HG02870 (cell line): ENCODE results near the gene ZNF519.
A peak's percentile ranks its signal among the peaks of the same experiment; 100 is the strongest.
"Not testable (repeated sequence)": the region's sequence is repeated elsewhere in the genome, so short reads cannot be mapped to it uniquely, and the experiment has no call there.

Source experiments
- ATAC-seq: cut with Tn5 transposase; IDR thresholded peaks from one replicate; pipeline ENCODE4 v1.9.1; 2021; ENCODE audit warnings: mild to moderate bottlenecking, moderate library complexity; ENCODE audit not compliant: unreplicated experiment

ZNF519 gene

GRCh38 chr18:14132271-14132700 is at the start of gene ZNF519:
ZNF519 (minus strand) TSS chr18:14132435; CDS start chr18:14132277, 158 bp downstream.
- peak; percentile 100 for ATAC-seq

GRCh38 chr18:14179306-14179705 is 47.1 kb upstream of the ZNF519 start:
- ATAC-seq: no peak

GRCh38 chr18:14178321-14179196 is 46.3 kb upstream of the ZNF519 start:
- peak; percentile 94 for ATAC-seq

- ATAC-seq: not testable (repeated sequence)
These were observed 45.5 kb upstream of the ZNF519 start for GRCh38 chr18:14177540-14178320.

GRCh38 chr18:14175404-14175803 is 43.2 kb upstream of the ZNF519 start:
- not testable (repeated sequence) for ATAC-seq

GRCh38 chr18:14174706-14175085 is 42.5 kb upstream of the ZNF519 start:
- ATAC-seq: no peak

GRCh38 chr18:14174002-14174705 is 41.9 kb upstream of the ZNF519 start:
- ATAC-seq: not testable (repeated sequence)

GRCh38 chr18:14173116-14173951 is 41.1 kb upstream of the ZNF519 start:
- ATAC-seq: not testable (repeated sequence)

- ATAC-seq: not testable (repeated sequence)
These were observed 40.2 kb upstream of the ZNF519 start for GRCh38 chr18:14172142-14173115.

- not testable (repeated sequence) for ATAC-seq
These were observed 39.3 kb upstream of the ZNF519 start for GRCh38 chr18:14171301-14172141.

GRCh38 chr18:14170367-14171036 is 38.3 kb upstream of the ZNF519 start:
- ATAC-seq: not testable (repeated sequence)

GRCh38 chr18:14162915-14163314 is 30.7 kb upstream of the ZNF519 start:
- not testable (repeated sequence) for ATAC-seq

GRCh38 chr18:14151564-14152113 is 19.4 kb upstream of the ZNF519 start:
- not testable (repeated sequence) for ATAC-seq

- ATAC-seq: not testable (repeated sequence)
These were observed 18.5 kb upstream of the ZNF519 start for GRCh38 chr18:14150766-14151165.

GRCh38 chr18:14149916-14150420 is 17.7 kb upstream of the ZNF519 start:
- ATAC-seq: not testable (repeated sequence)

- ATAC-seq: not testable (repeated sequence)
These were observed 17.1 kb upstream of the ZNF519 start for GRCh38 chr18:14149121-14149850.
